Smooth muscle cell (in vitro differentiated cells): ENCODE measurements around the gene IGSF3. TPM values are rescaled to one million over a fixed set of nuclear protein-coding genes. Genes with fewer than 3 reads are reported as not detected.

Experiments
- DNase-seq: peaks from one replicate; lab custom pipeline; 2025; ENCODE audit not compliant: unreplicated experiment; lab: John Stamatoyannopoulos, UW
- H2AFZ ChIP-seq: fragments of 200-600 bp; sonication (generic); 2 replicates; pipeline ENCODE4 v1.6.0; 2016; ENCODE audit warnings: antibody characterized with exemption, low read depth, mild to moderate bottlenecking
- H3F3A ChIP-seq: fragments of 200-600 bp; sonication (generic); 2 replicates; pipeline ENCODE4 v1.6.0; 2017; ENCODE audit warnings: antibody characterized with exemption, low read depth
- H3K27ac ChIP-seq: fragments of 200-600 bp; sonication (generic); 2 replicates; pipeline ENCODE4 v1.5.1; 2016; ENCODE audit warnings: low read depth, mild to moderate bottlenecking
- H3K27me3 ChIP-seq: fragments of 200-600 bp; sonication (generic); 2 replicates; pipeline ENCODE4 v1.6.1; 2016; ENCODE audit warnings: low read depth, mild to moderate bottlenecking
- H3K36me3 ChIP-seq: fragments of 200-600 bp; sonication (generic); 2 replicates; pipeline ENCODE4 v1.5.1; 2016; ENCODE audit warnings: low read depth
- H3K4me1 ChIP-seq: fragments of 200-600 bp; sonication (generic); 2 replicates; pipeline ENCODE4 v1.5.1; 2016; ENCODE audit warnings: low read depth
- H3K4me2 ChIP-seq: fragments of 200-600 bp; sonication (generic); 2 replicates; pipeline ENCODE4 v1.6.0; 2016; ENCODE audit warnings: mild to moderate bottlenecking
- H3K4me3 ChIP-seq: fragments of 200-600 bp; sonication (generic); 2 replicates; pipeline ENCODE4 v1.5.1; 2016; ENCODE audit warnings: mild to moderate bottlenecking
- H3K79me2 ChIP-seq: fragments of 200-600 bp; sonication (generic); 2 replicates; pipeline ENCODE4 v1.6.0; 2016; ENCODE audit warnings: low read depth, mild to moderate bottlenecking
- H3K9ac ChIP-seq: fragments of 200-600 bp; sonication (generic); 2 replicates; pipeline ENCODE4 v1.6.0; 2016; ENCODE audit warnings: low read depth
- H3K9me3 ChIP-seq: fragments of 200-600 bp; sonication (generic); replicated peaks from 2 replicates; pipeline ENCODE4 v1.5.1; 2016; ENCODE audit warnings: low read depth
- H4K20me1 ChIP-seq: fragments of 200-600 bp; sonication (generic); 2 replicates; pipeline ENCODE4 v1.6.0; 2016; ENCODE audit warnings: low read depth
- CTCF ChIP-seq: fragments of 200-600 bp; sonication (generic); IDR thresholded peaks from 2 replicates; pipeline ENCODE4 v1.5.1; 2017; ENCODE audit warnings: borderline replicate concordance, mild to moderate bottlenecking, antibody characterized with exemption; ENCODE audit not compliant: insufficient read depth, poor library complexity, severe bottlenecking
- WGBS: methylation state at CpG from one replicate; pipeline ENCODE4 v1.1.7; 2016; ENCODE audit warnings: low lambda C conversion rate; 5-methylcytosine and 5-hydroxymethylcytosine counted together
- polyA plus RNA-seq: library from polyadenylated mRNA; unstranded; fragments of >200 nt; fragmentation: Nextera tagmentation; extraction: Ambion mirVana; gene quantifications from 2 replicates; pipeline ENCODE4 v1.2.1, GENCODE V29; 2016
- total RNA-seq: library from RNA; depleted of rRNA; stranded (reverse); fragments of >200 nt; gene quantifications from 2 replicates; pipeline ENCODE4 v1.2.3, GENCODE V29; 2014

Gene IGSF3
- total and polyA plus RNA-seq, 2 experiments from 2014 or later: 11.9 to 28.4 TPM

GRCh38 chr1:116587501-116588227 is 79.9 kb downstream of the IGSF3 start:
- Histone ChIP-seq H3K36me3 (no peaks in the 10 kb centered on the region), H3K4me2 (no peak overlapping the region), H3K27ac (no peak overlapping the region), H3F3A (no peaks in the 10 kb centered on the region), H3K9me3 (no peaks in the 10 kb centered on the region), H3K27me3 (no peaks in the 10 kb centered on the region), H3K9ac (no peak overlapping the region), H2AFZ (no peak overlapping the region), H3K4me1 (peaks cover 7% of the 10 kb centered on the region), H3K4me3 (no peak overlapping the region), H4K20me1 (no peaks in the 10 kb centered on the region), H3K79me2 (no peaks in the 10 kb centered on the region)
- WGBS: 93% methylated on average over 5 of the region's 5 CpGs
- no peak for TF ChIP-seq CTCF
- DNase-seq: no peak

GRCh38 chr1:116586741-116587143 is 80.8 kb downstream of the IGSF3 start:
- H3K4me1 ChIP-seq: peaks cover 7% of the 10 kb centered on the region
- no peaks in the 10 kb centered on the region for H3K9me3 ChIP-seq
- H3K4me3 ChIP-seq: no peak overlapping the region
- no peak for TF ChIP-seq CTCF
- no peaks in the 10 kb centered on the region for H3K36me3 ChIP-seq
- H2AFZ ChIP-seq: no peak overlapping the region
- 82% methylated on average over 3 of the region's 3 CpGs for WGBS
- H3K4me2 ChIP-seq: no peak overlapping the region
- no peak overlapping the region for H3K27ac ChIP-seq
- no peaks in the 10 kb centered on the region for H3K27me3 ChIP-seq
- H4K20me1 ChIP-seq: no peaks in the 10 kb centered on the region
- no peak overlapping the region for H3K9ac ChIP-seq
- no peaks in the 10 kb centered on the region for H3K79me2 ChIP-seq
- H3F3A ChIP-seq: no peaks in the 10 kb centered on the region
- no peak for DNase-seq

- Histone ChIP-seq H3K36me3 (no peaks in the 10 kb centered on the region), H3K4me2 (no peak overlapping the region), H3K9ac (no peak overlapping the region), H3K79me2 (no peaks in the 10 kb centered on the region), H2AFZ (no peak overlapping the region), H4K20me1 (no peaks in the 10 kb centered on the region), H3K4me3 (no peak overlapping the region), H3K27ac (no peak overlapping the region), H3F3A (no peaks in the 10 kb centered on the region), H3K4me1 (peaks cover 7% of the 10 kb centered on the region), H3K27me3 (no peaks in the 10 kb centered on the region), H3K9me3 (no peaks in the 10 kb centered on the region)
- TF ChIP-seq CTCF: no peak
- DNase-seq: no peak
- 88% methylated on average over 1 of the region's 1 CpG for WGBS
Observed at GRCh38 chr1:116585886-116586285, 81.6 kb downstream of the IGSF3 start.

DNA sequence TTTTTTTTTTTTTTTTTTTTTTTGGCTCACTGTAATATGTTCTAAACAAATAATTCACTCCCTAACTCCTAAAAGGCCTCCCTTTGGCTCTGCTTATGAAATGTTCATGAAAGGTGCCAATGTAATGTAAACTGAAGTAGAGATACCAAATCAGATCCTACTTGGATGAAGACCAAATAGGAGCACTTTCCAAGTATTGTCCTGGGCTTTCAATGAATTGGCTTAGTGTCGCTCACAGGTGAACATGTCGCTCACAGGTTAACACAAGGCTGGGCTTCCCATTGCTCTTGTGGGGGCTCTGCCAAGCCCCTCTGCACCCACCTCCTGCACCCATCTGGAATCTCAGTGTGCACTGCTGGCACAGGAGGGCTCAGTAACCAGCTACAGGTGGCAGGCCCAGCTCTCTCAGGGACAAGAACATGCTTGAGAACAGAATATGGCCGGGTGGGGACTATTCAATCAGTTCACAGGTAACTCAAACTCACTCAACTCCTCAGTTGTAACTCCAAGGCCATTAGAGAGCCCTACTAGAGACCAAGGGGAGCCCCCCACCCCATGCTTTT is 86.1 kb downstream of the IGSF3 start:
- H3K36me3 ChIP-seq: no peaks in the 10 kb centered on the region
- H3K9ac ChIP-seq: no peak overlapping the region
- H3K27me3 ChIP-seq: no peaks in the 10 kb centered on the region
- H3K4me2 ChIP-seq: no peak overlapping the region
- no peak overlapping the region for H3K4me3 ChIP-seq
- H4K20me1 ChIP-seq: no peaks in the 10 kb centered on the region
- WGBS: 96% methylated on average over 3 of the region's 3 CpGs
- H3K9me3 ChIP-seq: no peaks in the 10 kb centered on the region
- no peak for TF ChIP-seq CTCF
- no peak overlapping the region for H3K27ac ChIP-seq
- no peak overlapping the region for H2AFZ ChIP-seq
- H3K4me1 ChIP-seq: no peaks in the 10 kb centered on the region
- H3F3A ChIP-seq: no peaks in the 10 kb centered on the region
- DNase-seq: no peak
- H3K79me2 ChIP-seq: no peaks in the 10 kb centered on the region
